ENCODE measurements around the gene CPTP. TPM values are rescaled to one million over a fixed set of nuclear protein-coding genes. Genes with fewer than 3 reads are reported as not detected.

The CPTP gene
- total RNA-seq, 1 donor from 2014 or later = 40.1 TPM

DNA sequence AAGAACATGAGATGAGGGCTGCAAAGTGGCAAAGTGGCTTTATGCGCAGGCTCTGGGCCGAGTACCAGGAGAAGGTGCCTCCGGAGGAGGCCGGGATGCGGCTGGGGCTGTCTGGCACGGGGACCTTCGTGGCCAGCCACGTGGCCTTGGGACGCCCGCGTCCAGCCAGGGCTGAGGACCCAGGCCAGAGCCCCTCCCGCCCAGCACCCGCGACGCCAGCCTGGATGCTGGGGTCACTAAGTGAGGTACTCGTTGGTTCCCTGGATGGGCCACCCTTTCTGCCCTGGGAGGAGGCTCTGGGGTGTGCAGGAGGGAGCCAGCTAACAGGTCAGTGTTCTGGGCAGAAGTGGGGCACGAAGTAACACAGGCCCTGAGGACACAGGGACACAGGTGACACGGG is 31.8 kb upstream of the CPTP start:
- H3K4me3 ChIP-seq (ENCODE audit: low read depth, low read length) = no peak overlapping the region
- no peak for DNase-seq (ENCODE audit: low read depth)
- TF ChIP-seq, protein P1, sequence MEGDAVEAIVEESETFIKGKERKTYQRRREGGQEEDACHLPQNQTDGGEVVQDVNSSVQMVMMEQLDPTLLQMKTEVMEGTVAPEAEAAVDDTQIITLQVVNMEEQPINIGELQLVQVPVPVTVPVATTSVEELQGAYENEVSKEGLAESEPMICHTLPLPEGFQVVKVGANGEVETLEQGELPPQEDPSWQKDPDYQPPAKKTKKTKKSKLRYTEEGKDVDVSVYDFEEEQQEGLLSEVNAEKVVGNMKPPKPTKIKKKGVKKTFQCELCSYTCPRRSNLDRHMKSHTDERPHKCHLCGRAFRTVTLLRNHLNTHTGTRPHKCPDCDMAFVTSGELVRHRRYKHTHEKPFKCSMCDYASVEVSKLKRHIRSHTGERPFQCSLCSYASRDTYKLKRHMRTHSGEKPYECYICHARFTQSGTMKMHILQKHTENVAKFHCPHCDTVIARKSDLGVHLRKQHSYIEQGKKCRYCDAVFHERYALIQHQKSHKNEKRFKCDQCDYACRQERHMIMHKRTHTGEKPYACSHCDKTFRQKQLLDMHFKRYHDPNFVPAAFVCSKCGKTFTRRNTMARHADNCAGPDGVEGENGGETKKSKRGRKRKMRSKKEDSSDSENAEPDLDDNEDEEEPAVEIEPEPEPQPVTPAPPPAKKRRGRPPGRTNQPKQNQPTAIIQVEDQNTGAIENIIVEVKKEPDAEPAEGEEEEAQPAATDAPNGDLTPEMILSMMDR (conservative IDR thresholded peaks at IDR 0.05; ENCODE audit: low read depth, low read length) = no peak

DNA sequence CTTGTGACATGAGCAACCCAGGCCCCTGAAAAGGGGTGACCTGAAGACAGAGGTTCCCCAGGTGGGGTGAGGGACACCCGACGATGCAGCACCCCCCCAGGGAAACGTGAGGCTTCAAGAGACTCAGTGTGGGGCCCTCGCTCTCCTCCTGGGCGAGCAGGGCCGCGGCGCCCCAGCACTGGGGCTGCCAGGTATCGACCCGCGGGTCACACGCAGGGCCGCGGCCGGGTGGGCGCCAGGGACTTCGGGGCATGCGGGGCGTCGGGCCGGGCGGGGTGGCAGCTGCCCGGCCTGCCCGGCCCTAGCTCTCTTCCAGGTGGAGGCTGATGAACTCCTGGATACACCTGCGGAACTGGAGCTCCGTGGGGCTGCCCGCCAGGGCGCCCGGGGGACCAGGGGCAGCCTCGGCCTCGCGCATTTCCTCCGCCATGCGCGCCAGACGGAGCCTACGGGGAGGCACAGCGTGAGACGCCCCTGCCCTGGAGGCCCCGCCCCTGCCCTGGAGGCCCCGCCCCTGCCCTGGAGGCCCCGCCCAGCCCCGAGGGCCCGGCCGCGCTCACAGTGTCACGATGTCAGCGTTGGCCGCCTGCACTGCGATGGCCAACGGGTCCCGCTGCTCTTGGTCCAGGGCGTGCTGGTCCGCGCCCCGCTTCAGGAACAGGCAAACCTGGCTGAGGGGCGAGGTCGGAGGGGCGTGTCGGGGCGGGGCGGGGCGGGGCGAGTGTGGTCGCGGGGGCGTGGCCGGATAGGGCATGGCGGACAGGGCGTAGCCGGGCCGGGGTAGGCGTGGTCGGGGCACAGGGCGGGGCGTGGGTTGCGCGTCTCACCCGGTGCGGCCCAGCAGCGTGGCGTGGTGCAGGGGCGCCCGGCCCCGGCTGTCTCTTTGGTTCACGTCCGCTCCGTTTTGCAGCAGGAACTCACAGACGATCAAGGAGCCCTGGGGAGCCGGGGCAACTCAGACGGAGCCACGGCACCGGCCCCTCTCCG is 31.0 kb upstream of the CPTP start:
- no peak for DNase-seq (ENCODE audit: low read depth)
- no peak overlapping the region for H3K4me3 ChIP-seq (ENCODE audit: low read depth, low read length)
- TF ChIP-seq, protein P1 (conservative IDR thresholded peaks at IDR 0.05; ENCODE audit: low read depth, low read length) = no peak

DNA sequence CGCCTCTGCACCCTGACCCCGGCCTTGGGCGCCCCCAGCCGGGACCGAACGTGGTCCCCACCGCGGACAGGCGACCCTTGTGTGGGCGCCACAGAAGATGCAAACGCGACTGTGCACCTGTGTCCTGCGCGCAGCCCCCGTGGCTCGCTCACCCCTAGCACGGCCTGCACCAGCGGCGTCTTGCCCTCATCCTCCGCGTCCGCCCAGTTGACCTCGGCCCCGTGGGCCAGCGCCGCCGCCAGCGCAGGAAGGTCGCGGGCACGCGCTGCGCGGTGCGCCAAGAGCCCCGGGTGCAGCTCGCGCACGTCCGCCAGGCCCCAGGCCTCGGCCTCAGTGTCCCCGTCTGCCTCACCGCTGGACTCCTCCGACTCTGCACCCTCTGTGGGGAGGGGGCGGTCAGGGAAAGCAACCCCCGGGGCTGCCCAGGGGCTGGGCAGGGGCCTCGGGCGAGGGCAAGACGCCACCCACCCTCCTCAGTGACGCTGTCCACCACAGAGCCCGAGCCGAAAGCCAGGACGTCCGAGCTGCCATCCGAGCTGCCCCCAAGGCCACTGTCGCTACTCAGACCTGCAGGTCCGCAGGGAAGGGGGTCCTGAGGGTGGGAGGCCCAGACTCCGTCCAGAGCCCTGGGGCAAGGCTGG is 30.2 kb upstream of the CPTP start:
- TF ChIP-seq, protein P1 (conservative IDR thresholded peaks at IDR 0.05; ENCODE audit: low read depth, low read length) = no peak
- no peak for DNase-seq (ENCODE audit: low read depth)
- no peak overlapping the region for H3K4me3 ChIP-seq (ENCODE audit: low read depth, low read length)

DNA sequence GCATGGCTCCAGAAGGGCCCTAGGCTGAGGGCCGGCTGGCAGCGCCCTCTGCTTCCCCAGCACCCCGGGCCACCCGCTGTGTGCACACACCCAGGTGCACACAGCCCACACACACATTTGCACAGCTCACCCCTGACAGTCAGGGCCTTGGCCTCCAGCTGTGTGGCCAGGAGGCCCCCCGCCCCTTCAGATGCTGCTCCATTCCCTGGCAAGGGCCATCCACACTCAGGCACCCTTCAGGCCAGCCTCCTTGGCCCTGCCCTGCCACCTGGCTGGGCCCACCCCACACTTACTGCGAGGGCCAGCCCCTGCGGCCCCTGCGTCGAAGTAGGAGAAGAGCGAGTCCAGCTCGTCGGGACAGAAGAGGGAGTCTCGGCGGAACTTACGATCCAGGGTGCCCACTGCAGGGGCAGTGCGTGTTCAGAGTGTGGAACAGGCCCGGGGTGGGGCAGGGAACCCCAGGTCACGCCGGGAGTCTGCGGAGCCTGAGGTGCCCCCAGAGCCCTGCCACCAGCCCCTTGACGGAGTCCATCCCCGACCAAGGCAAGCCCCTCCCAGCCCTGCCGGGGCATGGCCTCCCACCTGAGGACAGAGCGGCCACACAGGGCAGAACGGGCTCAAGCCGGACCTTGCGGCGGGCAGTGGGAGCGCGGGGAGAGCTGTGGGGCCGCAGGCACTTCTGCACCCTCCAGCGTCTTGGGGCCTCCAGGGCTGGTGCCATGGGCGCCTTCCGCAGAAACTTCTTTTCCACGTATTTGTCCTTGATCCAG is 29.3 kb upstream of the CPTP start:
- TF ChIP-seq, protein P1 (conservative IDR thresholded peaks at IDR 0.05; ENCODE audit: low read depth, low read length) = no peak
- H3K4me3 ChIP-seq (ENCODE audit: low read depth, low read length) = no peak overlapping the region
- no peak for DNase-seq (ENCODE audit: low read depth)

DNA sequence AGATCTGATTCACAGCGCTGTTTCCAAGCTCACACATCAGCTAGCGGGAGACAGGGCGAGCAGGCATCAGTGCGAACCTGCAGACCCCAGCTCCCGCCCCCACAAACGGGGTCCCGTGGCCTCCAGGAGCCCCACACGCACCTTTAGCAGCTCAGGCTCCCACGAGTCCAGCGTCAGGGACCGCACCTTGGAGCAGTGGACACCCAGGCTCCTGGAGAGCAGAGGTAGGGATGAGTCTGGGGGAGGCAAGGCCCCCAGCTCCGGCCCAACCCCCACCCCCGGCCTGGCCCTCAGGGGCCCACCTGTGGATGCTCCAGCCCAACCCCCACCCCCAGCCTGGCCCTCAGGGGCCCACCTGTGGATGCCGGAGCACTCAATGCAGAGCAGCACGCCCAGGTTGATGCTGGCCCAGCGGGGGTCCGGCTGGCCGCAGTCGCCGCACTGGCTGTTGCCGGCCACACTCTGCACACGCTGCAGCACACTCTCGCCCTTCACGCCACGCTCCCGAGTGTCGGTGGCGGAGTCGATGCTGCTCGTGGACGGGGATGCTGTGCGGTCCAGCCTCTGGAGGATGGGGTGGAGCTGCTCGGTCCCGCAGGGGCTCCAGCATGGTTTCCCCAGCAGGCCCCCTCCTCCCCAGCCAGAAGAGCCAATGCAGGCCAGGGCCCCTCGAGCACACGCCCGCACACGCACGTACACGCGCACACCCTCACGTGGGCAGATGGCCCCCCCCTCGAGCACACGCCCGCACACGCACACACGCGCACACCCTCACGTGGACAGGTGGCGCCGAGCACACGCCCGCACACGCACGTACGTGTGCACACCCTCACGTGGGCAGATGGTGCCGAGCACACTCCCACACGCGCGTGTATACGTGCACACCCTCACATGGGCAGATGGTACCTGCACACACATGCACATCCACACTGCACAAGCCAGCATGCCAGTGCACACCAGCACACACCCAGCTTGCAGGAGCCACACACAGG is 28.2 kb upstream of the CPTP start:
- TF ChIP-seq, protein P1 (conservative IDR thresholded peaks at IDR 0.05; ENCODE audit: low read depth, low read length) = no peak
- no peak overlapping the region for H3K4me3 ChIP-seq (ENCODE audit: low read depth, low read length)
- no peak for DNase-seq (ENCODE audit: low read depth)

Data from epithelial cell of proximal tubule (primary cell).